HepG2 (cell line): ENCODE data around the gene MYO3B. TPM values are rescaled to one million over a fixed set of nuclear protein-coding genes. Genes with fewer than 3 reads are reported as not detected.

ENCODE experiments used
- ATAC-seq: fragments of 200-7000 bp; cut with Tn5 transposase; 3 replicates; pipeline ENCODE4 v1.9.1; 2020; ENCODE audit warnings: mild to moderate bottlenecking, moderate library complexity
- BruUV-seq: library from RNA; stranded (reverse); fragments of 400-500 nt; replicated peaks from 2 replicates; lab custom pipeline; 2021; lab: Mats Ljungman, UMichigan
- CTCF ChIA-PET: fragments of 300-600 bp; formaldehyde crosslinking; extraction: SDS; loops from one replicate; lab custom pipeline; 2021; ENCODE audit warnings: low total read pairs, inconsistent platforms, low intra/inter-chr PET ratio; lab: Yijun Ruan, JAX
- POLR2A ChIA-PET: fragments of 350-600 bp; sonication (Branson Sonifier 250); formaldehyde crosslinking; loops from one replicate; lab custom pipeline; 2020; ENCODE audit warnings: antibody characterized with exemption, inconsistent platforms; lab: Yijun Ruan, JAX
- DNase-seq: peaks from one replicate; pipeline ENCODE4 v3.0.0-alpha.2; 2015; ENCODE audit warnings: low spot score
- FAIRE-seq: peaks from 3 replicates; lab custom pipeline; 2011; peaks lifted over from hg19 to GRCh38; lab: Jason Lieb, UNC
- H2AFZ ChIP-seq: one replicate; pipeline ENCODE4 v1.6.1; 2011; ENCODE audit warnings: low read length, inconsistent platforms
- H3K27ac ChIP-seq: fragments of 300-600 bp; 3 replicates; pipeline ENCODE4 v1.8.0; 2011; ENCODE audit warnings: mixed run types, mild to moderate bottlenecking, mixed read lengths, low read length, inconsistent platforms; ENCODE audit not compliant: insufficient read depth; ENCODE audit errors: extremely low read length
- H3K27me3 ChIP-seq, 2 experiments: fragments of 200-600 bp in 1 of 2; 2 replicates in 1 of 2; 3 replicates in 1 of 2; pipeline versions ENCODE4 v1.6.0 to v1.8.0; 2011; ENCODE audit warnings: low read length in 2 of 2, mild to moderate bottlenecking in 2 of 2, moderate library complexity in 2 of 2, inconsistent platforms in 1 of 2; ENCODE audit not compliant: insufficient read depth in 2 of 2, control insufficient read depth in 1 of 2
- H3K36me3 ChIP-seq, 2 experiments: fragments of 200-600 bp in 1 of 2; replicated peaks in 1 of 2; 2 replicates in 1 of 2; 3 replicates in 1 of 2; pipeline versions ENCODE4 v1.5.1 to v1.8.0; 2011; ENCODE audit warnings: low read length in 2 of 2, inconsistent platforms in 1 of 2; ENCODE audit not compliant: insufficient read depth in 2 of 2, control insufficient read depth in 1 of 2
- H3K4me1 ChIP-seq: 2 replicates; pipeline ENCODE4 v1.5.1; 2012; ENCODE audit warnings: low read length, inconsistent platforms; ENCODE audit not compliant: insufficient read depth
- H3K4me2 ChIP-seq: 2 replicates; pipeline ENCODE4 v1.6.0; 2011; ENCODE audit warnings: low read depth, low read length, inconsistent platforms
- H3K4me3 ChIP-seq, 3 experiments: fragments of 200-600 bp in 1 of 3; sonication (generic), shearing (Covaris generic) in 1 of 3; replicated peaks in 1 of 3; 2 replicates each; pipeline ENCODE4 v1.5.1; 2011 to 2016; ENCODE audit warnings: low read length in 3 of 3, inconsistent platforms in 2 of 3, low read depth in 2 of 3, mild to moderate bottlenecking in 2 of 3, control low read depth in 1 of 3, mixed read lengths in 1 of 3; ENCODE audit not compliant: insufficient read depth in 1 of 3
- H3K79me2 ChIP-seq: one replicate; pipeline ENCODE4 v1.6.1; 2011; ENCODE audit warnings: low read length, inconsistent platforms; ENCODE audit not compliant: insufficient read depth
- H3K9ac ChIP-seq: 2 replicates; pipeline ENCODE4 v1.6.0; 2011; ENCODE audit warnings: mild to moderate bottlenecking, low read depth, low read length, inconsistent platforms; ENCODE audit not compliant: insufficient read depth
- H3K9me3 ChIP-seq: 2 replicates; pipeline ENCODE4 v1.5.1; 2012; ENCODE audit warnings: mild to moderate bottlenecking, low read length
- H4K20me1 ChIP-seq: 2 replicates; pipeline ENCODE4 v1.6.0; 2011; ENCODE audit warnings: inconsistent platforms, mild to moderate bottlenecking, low read length, moderate library complexity; ENCODE audit not compliant: insufficient read depth
- BHLHE40 ChIP-seq: IDR thresholded peaks from 2 replicates; pipeline ENCODE4 v1.6.1; 2011; ENCODE audit warnings: low read length, improper control_type of control experiment
- EEA1 ChIP-seq: sonication (generic); formaldehyde crosslinking; IDR thresholded peaks from 2 replicates; pipeline ENCODE4 v1.5.1; 2020; ENCODE audit warnings: mild to moderate bottlenecking, missing genetic modification reagents, borderline replicate concordance
- KDM3A ChIP-seq: IDR thresholded peaks from 2 replicates; pipeline ENCODE4 v1.6.1; 2018; ENCODE audit warnings: low read depth, missing compliant biosample characterization
- KDM6A ChIP-seq: IDR thresholded peaks from 2 replicates; pipeline ENCODE4 v1.6.1; 2016; ENCODE audit warnings: low read depth
- MYC ChIP-seq: sonication (generic); formaldehyde crosslinking; IDR thresholded peaks from 2 replicates; pipeline ENCODE4 v1.9.0; 2021; ENCODE audit warnings: missing genetic modification reagents, borderline replicate concordance
- SMARCC2 ChIP-seq: fragments of 450-650 bp; IDR thresholded peaks from 2 replicates; pipeline ENCODE4 v1.6.1; 2017; ENCODE audit warnings: antibody characterized with exemption, mild to moderate bottlenecking
- ZMYM3 ChIP-seq: sonication (generic); formaldehyde crosslinking; IDR thresholded peaks from 2 replicates; pipeline ENCODE4 v1.5.1; 2020; ENCODE audit warnings: mild to moderate bottlenecking, missing genetic modification reagents
- ZNF205 ChIP-seq: IDR thresholded peaks from 2 replicates; pipeline ENCODE4 v1.6.1; 2018; ENCODE audit warnings: missing biosample characterization, missing genetic modification reagents
- ZNF382 ChIP-seq: sonication (generic); formaldehyde crosslinking; IDR thresholded peaks from 2 replicates; pipeline ENCODE4 v1.5.0; 2020; ENCODE audit warnings: missing genetic modification reagents, mild to moderate bottlenecking, borderline replicate concordance
- ZNF607 ChIP-seq: sonication (generic); formaldehyde crosslinking; IDR thresholded peaks from 2 replicates; pipeline ENCODE4 v1.5.1; 2020; ENCODE audit warnings: missing genetic modification reagents, mild to moderate bottlenecking, borderline replicate concordance
- ZNF883 ChIP-seq: sonication (generic); formaldehyde crosslinking; IDR thresholded peaks from 2 replicates; pipeline ENCODE4 v1.5.1; 2020; ENCODE audit warnings: mild to moderate bottlenecking, missing genetic modification reagents; ENCODE audit errors: not compliant biosample characterization
- WGBS: methylation state at CpG from one replicate; pipeline ENCODE4 v1.1.6; 2017; ENCODE audit warnings: low lambda C conversion rate; 5-methylcytosine and 5-hydroxymethylcytosine counted together
- in situ Hi-C: cut with HindIII; loops from 2 replicates; pipeline ENCODE4 v1.10.0; 2017; ENCODE audit warnings: low pct_unique_long_range_greater_than_20kb; ENCODE audit not compliant: extremely low pct_ligation_motif_present
- intact Hi-C: fragments of 100-400 bp; cut with micrococcal nuclease; formaldehyde crosslinking; loops from one replicate; pipeline ENCODE4 v1.10.0; 2022; ENCODE audit not compliant: unreplicated experiment
- polyA plus RNA-seq, 8 experiments: library from polyadenylated mRNA; depleted of rRNA in 3 of 8; stranded (reverse) in 7 of 8; unstranded in 1 of 8; fragments of >200 nt; fragmentation: Illumina TruSeq in 4 of 8; extraction: Trizol in 4 of 8; gene quantifications; 2 replicates each; pipeline versions ENCODE4 v1.2.1 to v1.2.3, GENCODE V29; 2011 to 2016; ENCODE audit warnings: low read depth in 4 of 8, missing spikeins in 1 of 8, mixed read lengths in 1 of 8; ENCODE audit not compliant: insufficient read depth in 1 of 8
- total RNA-seq, 5 experiments: library from RNA; depleted of rRNA; stranded (reverse); fragments of >200 nt; fragmentation: Illumina TruSeq; extraction: Trizol; gene quantifications; 2 replicates each; pipeline ENCODE4 v1.2.3, GENCODE V29; 2016; ENCODE audit warnings: low read depth in 1 of 5
- TF ChIP-seq, protein P1 (sequence below): sonication (generic); formaldehyde crosslinking; IDR thresholded peaks from 2 replicates; pipeline ENCODE4 v1.4.0; 2020; ENCODE audit warnings: missing genetic modification reagents
- TF ChIP-seq, protein P2 (sequence below): sonication (generic); formaldehyde crosslinking; IDR thresholded peaks from 2 replicates; pipeline ENCODE4 v1.9.0; 2021; ENCODE audit warnings: missing genetic modification reagents, borderline replicate concordance
- TF ChIP-seq, protein P3 (sequence below): sonication (generic); formaldehyde crosslinking; IDR thresholded peaks from 2 replicates; pipeline ENCODE4 v1.8.1; 2022; ENCODE audit warnings: low read depth, mild to moderate bottlenecking, missing genetic modification reagents

Gene MYO3B
- total and polyA plus RNA-seq, 2 of the 13 experiments (the other 11 are each of a cell fraction or from before 2014, with no cell fraction given), result 0.01 TPM; not detected in 1

DNA sequence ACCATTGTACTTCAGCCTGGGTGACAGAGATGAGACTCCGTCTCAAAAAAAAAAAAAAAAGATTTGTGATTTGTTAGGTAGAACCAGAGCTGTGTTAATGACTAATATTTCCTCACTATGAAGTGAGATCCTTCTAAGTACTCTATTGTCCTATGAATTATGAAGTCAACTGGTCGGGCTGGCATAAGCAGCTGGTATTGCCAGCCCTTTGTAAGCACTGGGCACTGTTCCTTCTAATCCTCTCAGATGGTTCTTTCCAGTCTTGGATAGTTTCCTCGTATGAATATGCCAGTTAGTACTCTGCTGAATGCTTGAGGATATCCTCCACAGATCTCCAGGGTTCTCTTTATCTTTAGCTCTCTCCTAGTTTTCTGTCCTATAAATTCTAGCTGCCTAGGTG is 314.1 kb downstream of the MYO3B start:
- BruUV-seq, result no TSS peak
- CTCF ChIA-PET, result no interaction called here
- H3K79me2 ChIP-seq, result no peaks in the 10 kb centered on the region
- TF ChIP-seq BHLHE40, result no peak
- TF ChIP-seq, protein P1, sequence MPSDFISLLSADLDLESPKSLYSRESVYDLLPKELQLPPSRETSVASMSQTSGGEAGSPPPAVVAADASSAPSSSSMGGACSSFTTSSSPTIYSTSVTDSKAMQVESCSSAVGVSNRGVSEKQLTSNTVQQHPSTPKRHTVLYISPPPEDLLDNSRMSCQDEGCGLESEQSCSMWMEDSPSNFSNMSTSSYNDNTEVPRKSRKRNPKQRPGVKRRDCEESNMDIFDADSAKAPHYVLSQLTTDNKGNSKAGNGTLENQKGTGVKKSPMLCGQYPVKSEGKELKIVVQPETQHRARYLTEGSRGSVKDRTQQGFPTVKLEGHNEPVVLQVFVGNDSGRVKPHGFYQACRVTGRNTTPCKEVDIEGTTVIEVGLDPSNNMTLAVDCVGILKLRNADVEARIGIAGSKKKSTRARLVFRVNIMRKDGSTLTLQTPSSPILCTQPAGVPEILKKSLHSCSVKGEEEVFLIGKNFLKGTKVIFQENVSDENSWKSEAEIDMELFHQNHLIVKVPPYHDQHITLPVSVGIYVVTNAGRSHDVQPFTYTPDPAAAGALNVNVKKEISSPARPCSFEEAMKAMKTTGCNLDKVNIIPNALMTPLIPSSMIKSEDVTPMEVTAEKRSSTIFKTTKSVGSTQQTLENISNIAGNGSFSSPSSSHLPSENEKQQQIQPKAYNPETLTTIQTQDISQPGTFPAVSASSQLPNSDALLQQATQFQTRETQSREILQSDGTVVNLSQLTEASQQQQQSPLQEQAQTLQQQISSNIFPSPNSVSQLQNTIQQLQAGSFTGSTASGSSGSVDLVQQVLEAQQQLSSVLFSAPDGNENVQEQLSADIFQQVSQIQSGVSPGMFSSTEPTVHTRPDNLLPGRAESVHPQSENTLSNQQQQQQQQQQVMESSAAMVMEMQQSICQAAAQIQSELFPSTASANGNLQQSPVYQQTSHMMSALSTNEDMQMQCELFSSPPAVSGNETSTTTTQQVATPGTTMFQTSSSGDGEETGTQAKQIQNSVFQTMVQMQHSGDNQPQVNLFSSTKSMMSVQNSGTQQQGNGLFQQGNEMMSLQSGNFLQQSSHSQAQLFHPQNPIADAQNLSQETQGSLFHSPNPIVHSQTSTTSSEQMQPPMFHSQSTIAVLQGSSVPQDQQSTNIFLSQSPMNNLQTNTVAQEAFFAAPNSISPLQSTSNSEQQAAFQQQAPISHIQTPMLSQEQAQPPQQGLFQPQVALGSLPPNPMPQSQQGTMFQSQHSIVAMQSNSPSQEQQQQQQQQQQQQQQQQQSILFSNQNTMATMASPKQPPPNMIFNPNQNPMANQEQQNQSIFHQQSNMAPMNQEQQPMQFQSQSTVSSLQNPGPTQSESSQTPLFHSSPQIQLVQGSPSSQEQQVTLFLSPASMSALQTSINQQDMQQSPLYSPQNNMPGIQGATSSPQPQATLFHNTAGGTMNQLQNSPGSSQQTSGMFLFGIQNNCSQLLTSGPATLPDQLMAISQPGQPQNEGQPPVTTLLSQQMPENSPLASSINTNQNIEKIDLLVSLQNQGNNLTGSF (CRISPR knock-in tag), result no peak
- TF ChIP-seq ZNF883, result no peak
- no peak for TF ChIP-seq SMARCC2
- TF ChIP-seq EEA1, result no peak
- TF ChIP-seq ZNF382, result no peak
- TF ChIP-seq, protein P2, sequence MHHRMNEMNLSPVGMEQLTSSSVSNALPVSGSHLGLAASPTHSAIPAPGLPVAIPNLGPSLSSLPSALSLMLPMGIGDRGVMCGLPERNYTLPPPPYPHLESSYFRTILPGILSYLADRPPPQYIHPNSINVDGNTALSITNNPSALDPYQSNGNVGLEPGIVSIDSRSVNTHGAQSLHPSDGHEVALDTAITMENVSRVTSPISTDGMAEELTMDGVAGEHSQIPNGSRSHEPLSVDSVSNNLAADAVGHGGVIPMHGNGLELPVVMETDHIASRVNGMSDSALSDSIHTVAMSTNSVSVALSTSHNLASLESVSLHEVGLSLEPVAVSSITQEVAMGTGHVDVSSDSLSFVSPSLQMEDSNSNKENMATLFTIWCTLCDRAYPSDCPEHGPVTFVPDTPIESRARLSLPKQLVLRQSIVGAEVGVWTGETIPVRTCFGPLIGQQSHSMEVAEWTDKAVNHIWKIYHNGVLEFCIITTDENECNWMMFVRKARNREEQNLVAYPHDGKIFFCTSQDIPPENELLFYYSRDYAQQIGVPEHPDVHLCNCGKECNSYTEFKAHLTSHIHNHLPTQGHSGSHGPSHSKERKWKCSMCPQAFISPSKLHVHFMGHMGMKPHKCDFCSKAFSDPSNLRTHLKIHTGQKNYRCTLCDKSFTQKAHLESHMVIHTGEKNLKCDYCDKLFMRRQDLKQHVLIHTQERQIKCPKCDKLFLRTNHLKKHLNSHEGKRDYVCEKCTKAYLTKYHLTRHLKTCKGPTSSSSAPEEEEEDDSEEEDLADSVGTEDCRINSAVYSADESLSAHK, result no peak
- TF ChIP-seq ZNF205 (CRISPR knock-in tag), result no peak
- no peak for TF ChIP-seq ZMYM3 (CRISPR knock-in tag)
- TF ChIP-seq MYC (CRISPR knock-in tag), result no peak
- no peak for TF ChIP-seq KDM3A (CRISPR knock-in tag)
- TF ChIP-seq ZNF607, result no peak
- TF ChIP-seq, protein P3, sequence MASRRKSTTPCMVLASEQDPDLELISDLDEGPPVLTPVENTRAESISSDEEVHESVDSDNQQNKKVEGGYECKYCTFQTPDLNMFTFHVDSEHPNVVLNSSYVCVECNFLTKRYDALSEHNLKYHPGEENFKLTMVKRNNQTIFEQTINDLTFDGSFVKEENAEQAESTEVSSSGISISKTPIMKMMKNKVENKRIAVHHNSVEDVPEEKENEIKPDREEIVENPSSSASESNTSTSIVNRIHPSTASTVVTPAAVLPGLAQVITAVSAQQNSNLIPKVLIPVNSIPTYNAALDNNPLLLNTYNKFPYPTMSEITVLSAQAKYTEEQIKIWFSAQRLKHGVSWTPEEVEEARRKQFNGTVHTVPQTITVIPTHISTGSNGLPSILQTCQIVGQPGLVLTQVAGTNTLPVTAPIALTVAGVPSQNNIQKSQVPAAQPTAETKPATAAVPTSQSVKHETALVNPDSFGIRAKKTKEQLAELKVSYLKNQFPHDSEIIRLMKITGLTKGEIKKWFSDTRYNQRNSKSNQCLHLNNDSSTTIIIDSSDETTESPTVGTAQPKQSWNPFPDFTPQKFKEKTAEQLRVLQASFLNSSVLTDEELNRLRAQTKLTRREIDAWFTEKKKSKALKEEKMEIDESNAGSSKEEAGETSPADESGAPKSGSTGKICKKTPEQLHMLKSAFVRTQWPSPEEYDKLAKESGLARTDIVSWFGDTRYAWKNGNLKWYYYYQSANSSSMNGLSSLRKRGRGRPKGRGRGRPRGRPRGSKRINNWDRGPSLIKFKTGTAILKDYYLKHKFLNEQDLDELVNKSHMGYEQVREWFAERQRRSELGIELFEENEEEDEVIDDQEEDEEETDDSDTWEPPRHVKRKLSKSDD (CRISPR knock-in tag), result no peak
- no peak for TF ChIP-seq KDM6A (CRISPR knock-in tag)

More for the DNA sequence above, 314.1 kb downstream of the MYO3B start:
- DNase-seq, result no peak
- peak overlapping the region; percentile 29 for H2AFZ ChIP-seq
- no peaks in the 10 kb centered on the region for H3K9me3 ChIP-seq
- peaks cover 2 to 15% of the 10 kb centered on the region in 2 experiments; a peak in 1 of 5 replicates for H3K27me3 ChIP-seq
- H3K36me3 ChIP-seq, result no peaks in the 10 kb centered on the region
- H3K9ac ChIP-seq, result no peak overlapping the region
- in situ Hi-C loops, result no loop called here
- intact Hi-C loops, result no loop called here
- no peak for FAIRE-seq
- no peak overlapping the region for H3K4me2 ChIP-seq
- no peak overlapping the region for H3K4me3 ChIP-seq
- 73% methylated on average over 3 of the region's 3 CpGs for WGBS
- POLR2A ChIA-PET, result no interaction called here
- peaks cover 8% of the 10 kb centered on the region; the same call in 1 of the 2 replicates for H3K4me1 ChIP-seq
- H3K27ac ChIP-seq, result no peak overlapping the region
- ATAC-seq, result no peak
- no peaks in the 10 kb centered on the region for H4K20me1 ChIP-seq
